Measurements from ENCODE around the gene TMEM190. TPM values are rescaled to one million over a fixed set of nuclear protein-coding genes. Genes with fewer than 3 reads are reported as not detected.

Gene TMEM190
- total RNA-seq, 4 donors from 2014 or later: not detected

DNA sequence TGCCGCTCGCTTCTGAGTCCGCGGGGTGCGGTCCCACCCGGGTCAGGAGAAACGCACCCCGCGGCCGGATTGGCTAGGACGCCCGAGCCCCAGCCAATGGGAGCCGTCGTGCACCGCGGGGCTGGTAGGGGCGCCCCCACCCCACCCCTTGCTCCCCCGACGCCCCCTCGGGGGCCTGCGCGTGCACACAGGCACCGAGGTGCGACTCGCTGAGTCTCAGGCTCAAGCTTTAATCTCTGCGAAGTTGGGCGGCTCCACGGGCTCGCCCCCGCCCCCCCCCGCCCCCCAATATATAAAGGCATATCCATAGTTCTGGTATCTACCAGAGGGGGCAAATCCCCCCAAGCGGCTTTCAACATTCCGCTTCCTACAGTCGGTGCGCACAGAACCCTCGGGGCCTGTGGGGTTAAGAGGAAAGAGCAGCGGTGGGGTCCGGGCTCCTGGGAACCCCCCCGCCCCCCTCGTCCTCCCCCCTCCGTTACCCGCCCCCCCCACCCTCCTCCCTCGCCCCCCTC, 21.9 kb upstream of the TMEM190 start, which contains the start of gene COX6B2:
Gene COX6B2 (minus strand): TSS at position 22 of the 515 bp plus-strand sequence. CDS start 198 bp downstream, outside the sequence.
- H3K9me3 ChIP-seq: no peaks in the 10 kb centered on the region
- intact Hi-C loops (cut with DNase I; ENCODE audit: low total_unique reads): no loop called here
- peaks cover 0 to 15% of the 10 kb centered on the region in 2 donors for H3K4me1 ChIP-seq
- peak within 1 kb of the TSS; percentile 46 to 54 (median 50) for H3K4me3 ChIP-seq
- H3K36me3 ChIP-seq: no peaks in the 10 kb centered on the region
- peaks cover 42 to 57% (median 54%) of the 10 kb centered on the region in 3 donors for H3K27me3 ChIP-seq
- ATAC-seq (no peak), DNase-seq (no peak)
- in situ Hi-C loops (cut with MboI; ENCODE audit: low sequenced_read_pairs in 4 of 4): no loop called here
- H3K27ac ChIP-seq: no peak within 1 kb of the TSS
- no peak for TF ChIP-seq POLR2A (IDR thresholded peaks at IDR 0.05)

- intact Hi-C loops (cut with DNase I; ENCODE audit: low total_unique reads): no loop called here
- Histone ChIP-seq H3K27ac (no peak overlapping the region), H3K4me3 (no peak overlapping the region), H3K36me3 (no peaks in the 10 kb centered on the region), H3K4me1 (peaks cover 0 to 15% of the 10 kb centered on the region in 2 donors), H3K9me3 (no peaks in the 10 kb centered on the region), H3K27me3 (peaks cover 42 to 56% (median 54%) of the 10 kb centered on the region in 3 donors)
- no peak for ATAC-seq
- no peak for DNase-seq
- TF ChIP-seq POLR2A (IDR thresholded peaks at IDR 0.05) (no peak), CTCF (IDR thresholded peaks at IDR 0.05 in 4 of 5, conservative IDR thresholded peaks at IDR 0.05 in 1 of 5) (no peak)
- in situ Hi-C loops (cut with MboI; ENCODE audit: low sequenced_read_pairs in 4 of 4): no loop called here
Observed at GRCh38 chr19:55355213-55355821, 21.3 kb upstream of the TMEM190 start.

GRCh38 chr19:55358493-55358892, 18.1 kb upstream of the TMEM190 start:
- Histone ChIP-seq H3K4me3 (no peak overlapping the region), H3K9me3 (no peaks in the 10 kb centered on the region), H3K4me1 (peaks cover 0 to 10% of the 10 kb centered on the region in 2 donors), H3K36me3 (no peaks in the 10 kb centered on the region), H3K27me3 (peaks cover 17 to 31% (median 25%) of the 10 kb centered on the region in 3 donors), H3K27ac (no peak overlapping the region)
- DNase-seq (no peak), ATAC-seq (no peak)
- in situ Hi-C loops (cut with MboI; ENCODE audit: low sequenced_read_pairs in 4 of 4): no loop called here
- no peak for TF ChIP-seq POLR2A (IDR thresholded peaks at IDR 0.05)
- no peak for TF ChIP-seq CTCF (IDR thresholded peaks at IDR 0.05 in 4 of 5, conservative IDR thresholded peaks at IDR 0.05 in 1 of 5)
- intact Hi-C loops (cut with DNase I; ENCODE audit: low total_unique reads): no loop called here

DNA sequence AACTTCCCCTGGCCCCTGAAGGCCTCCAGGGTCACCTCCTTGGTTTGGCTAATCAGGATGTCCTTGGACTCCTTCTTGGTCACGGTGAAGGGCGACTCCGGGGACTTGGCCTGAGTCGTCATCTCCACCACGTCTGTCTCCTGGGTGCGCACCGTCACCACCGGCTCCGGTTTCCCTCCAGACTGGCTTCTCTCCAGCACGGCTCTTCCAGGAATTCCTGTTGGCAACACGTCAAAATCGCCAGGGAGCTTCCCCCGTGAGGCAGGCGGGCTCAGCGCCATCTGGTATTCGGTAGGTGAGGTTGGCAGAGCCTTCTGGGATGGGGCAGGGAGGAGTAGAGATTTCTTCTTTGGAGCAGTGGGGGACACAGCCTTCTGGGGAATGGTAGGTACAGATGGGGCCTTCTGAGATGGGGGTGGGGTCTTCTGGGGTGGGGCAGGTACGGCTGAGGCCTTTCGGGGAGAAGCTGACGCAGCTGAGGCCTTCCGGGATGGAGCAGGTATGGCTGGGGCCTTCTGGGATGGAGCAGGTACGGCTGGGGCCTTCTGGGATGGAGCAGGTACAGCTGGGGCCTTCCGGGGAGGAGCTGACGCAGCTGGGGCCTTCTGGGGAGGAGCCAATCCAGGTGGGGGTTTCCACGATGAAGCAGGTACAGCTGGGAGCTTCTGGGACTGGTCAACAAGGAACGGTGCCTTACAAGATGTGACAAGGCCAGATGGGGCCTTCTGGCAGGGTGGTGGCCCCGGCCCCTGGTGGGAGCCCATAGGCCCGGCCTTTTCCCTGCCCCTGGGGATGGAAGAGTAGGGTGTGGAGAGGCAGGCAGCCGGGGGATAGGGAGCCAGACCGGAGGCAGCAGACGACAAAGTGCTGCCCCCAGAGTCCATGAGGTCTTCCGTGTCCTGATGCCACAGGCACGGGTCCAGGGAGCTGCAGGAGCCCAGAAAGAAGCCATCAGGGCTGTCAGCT, 17.4 kb upstream of the TMEM190 start:
- no peak for TF ChIP-seq CTCF (IDR thresholded peaks at IDR 0.05 in 4 of 5, conservative IDR thresholded peaks at IDR 0.05 in 1 of 5)
- TF ChIP-seq POLR2A (IDR thresholded peaks at IDR 0.05): no peak

DNA sequence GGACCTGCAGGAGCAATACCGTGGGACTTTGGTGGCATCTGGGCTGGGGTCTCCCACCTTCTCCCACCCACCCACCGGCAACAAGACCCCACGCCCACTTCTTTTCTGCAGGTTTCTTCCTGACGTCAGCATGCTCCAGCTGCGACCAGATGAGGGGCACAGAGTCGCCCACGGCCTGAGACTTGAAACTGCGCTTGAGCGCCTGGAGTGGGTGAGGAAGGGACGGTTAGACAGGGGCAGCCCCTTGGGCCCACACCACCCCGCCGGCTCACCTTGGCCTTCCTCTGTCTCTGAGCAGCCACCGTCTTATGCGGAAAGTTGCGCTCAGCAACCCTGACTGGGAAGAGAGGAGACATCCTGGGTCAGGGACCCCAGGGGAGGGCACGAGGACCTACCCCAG, 15.7 kb upstream of the TMEM190 start:
- no peak for TF ChIP-seq POLR2A (IDR thresholded peaks at IDR 0.05)
- TF ChIP-seq CTCF (IDR thresholded peaks at IDR 0.05 in 4 of 5, conservative IDR thresholded peaks at IDR 0.05 in 1 of 5): no peak
- no peaks in the 10 kb centered on the region for H3K36me3 ChIP-seq
- no peak for ATAC-seq
- H3K27me3 ChIP-seq: peaks cover 2 to 7% (median 4%) of the 10 kb centered on the region in 3 donors
- DNase-seq: no peak
- no peak overlapping the region for H3K4me3 ChIP-seq
- no peaks in the 10 kb centered on the region for H3K4me1 ChIP-seq
- in situ Hi-C loops (cut with MboI; ENCODE audit: low sequenced_read_pairs in 4 of 4): no loop called here
- H3K9me3 ChIP-seq: no peaks in the 10 kb centered on the region
- intact Hi-C loops (cut with DNase I; ENCODE audit: low total_unique reads): no loop called here
- no peak overlapping the region for H3K27ac ChIP-seq

More for the DNA sequence above, 17.4 kb upstream of the TMEM190 start:
- ATAC-seq (no peak), DNase-seq (no peak)
- H3K9me3 ChIP-seq: no peaks in the 10 kb centered on the region
- H3K4me3 ChIP-seq: no peak overlapping the region
- no peak overlapping the region for H3K27ac ChIP-seq
- in situ Hi-C loops (cut with MboI; ENCODE audit: low sequenced_read_pairs in 4 of 4): no loop called here
- intact Hi-C loops (cut with DNase I; ENCODE audit: low total_unique reads): no loop called here
- no peaks in the 10 kb centered on the region for H3K36me3 ChIP-seq
- H3K4me1 ChIP-seq: peaks cover 0 to 2% of the 10 kb centered on the region in 2 donors
- H3K27me3 ChIP-seq: peaks cover 12 to 24% (median 17%) of the 10 kb centered on the region in 3 donors
